ENCODE measurements around the gene RNF208.

- TF ChIP-seq CTCF (IDR thresholded peaks at IDR 0.05) (no peak), ZFX (IDR thresholded peaks at IDR 0.05; ENCODE audit: borderline replicate concordance) (no peak)
Measured at GRCh38 chr9:137185921-137186320, 36.1 kb downstream of the RNF208 start.

Measured in 22Rv1 (cell line).